Ammon's horn (tissue), 1 donor: ENCODE data around the gene UNC119B.

Experiments
- DNase-seq: peaks from one replicate; pipeline ENCODE4 v3.0.0-alpha.2; 2016; ENCODE audit warnings: low spot score

The UNC119B gene

DNA sequence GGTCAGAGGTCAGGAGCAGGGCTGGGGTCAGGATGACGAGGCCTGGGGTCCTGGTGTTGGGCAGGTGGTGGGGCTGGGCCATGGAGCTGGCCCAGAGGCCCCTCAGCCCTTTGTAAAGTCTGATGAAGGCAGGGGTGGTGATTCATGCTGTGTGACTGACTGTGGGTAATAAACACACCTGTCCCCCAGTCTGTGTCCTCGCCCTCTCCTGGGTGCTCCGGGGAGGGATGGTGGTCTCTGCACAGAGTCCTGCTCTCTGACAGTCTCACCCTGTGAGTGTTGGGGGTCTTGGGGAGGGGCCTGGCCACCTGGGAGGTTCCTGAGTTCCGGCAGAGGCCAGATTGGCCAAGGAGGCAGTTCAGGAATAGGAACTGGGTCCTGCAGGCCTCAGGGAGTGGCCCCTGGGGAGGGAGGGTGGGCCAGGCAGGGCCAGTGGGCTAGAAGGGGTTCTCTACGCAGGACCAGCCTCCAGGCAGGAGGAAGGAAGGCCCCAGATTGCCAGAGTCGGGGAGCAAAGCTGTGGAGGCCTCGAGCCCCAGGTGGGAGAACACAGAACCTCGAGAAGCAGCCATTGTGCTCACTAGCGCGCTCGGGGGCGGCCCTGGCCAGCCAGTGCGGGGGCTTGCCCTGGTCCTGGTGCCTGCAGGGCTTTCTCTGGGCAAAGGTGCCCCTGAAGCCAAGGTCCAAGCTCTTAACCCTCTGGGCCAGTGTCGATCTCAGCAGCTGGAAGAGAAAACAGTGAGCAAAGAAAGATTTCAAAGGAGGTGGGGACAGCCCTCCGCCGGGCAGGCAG, 29.8 kb downstream of the UNC119B start:
- no peak for DNase-seq

DNA sequence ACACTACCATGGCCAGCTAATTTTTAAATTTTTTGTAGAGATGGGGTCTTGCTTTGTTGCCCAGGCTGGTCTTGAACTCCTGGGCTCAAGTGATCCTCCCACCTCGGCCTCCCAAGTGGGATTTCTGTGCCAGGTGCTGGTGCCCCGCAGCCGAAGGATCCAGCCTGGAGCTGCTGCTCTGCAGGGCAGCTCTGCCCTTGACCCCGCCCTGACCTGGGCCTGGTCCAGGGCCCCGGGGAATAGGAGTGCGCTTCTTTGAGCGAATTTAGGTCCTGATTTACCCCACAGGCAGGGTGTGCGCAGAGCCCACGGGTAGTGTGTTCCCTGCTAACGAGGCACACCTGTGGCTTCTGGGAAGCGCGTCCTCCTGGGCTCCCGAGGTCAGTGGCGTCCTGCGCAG, 30.6 kb downstream of the UNC119B start:
- DNase-seq: no peak

DNA sequence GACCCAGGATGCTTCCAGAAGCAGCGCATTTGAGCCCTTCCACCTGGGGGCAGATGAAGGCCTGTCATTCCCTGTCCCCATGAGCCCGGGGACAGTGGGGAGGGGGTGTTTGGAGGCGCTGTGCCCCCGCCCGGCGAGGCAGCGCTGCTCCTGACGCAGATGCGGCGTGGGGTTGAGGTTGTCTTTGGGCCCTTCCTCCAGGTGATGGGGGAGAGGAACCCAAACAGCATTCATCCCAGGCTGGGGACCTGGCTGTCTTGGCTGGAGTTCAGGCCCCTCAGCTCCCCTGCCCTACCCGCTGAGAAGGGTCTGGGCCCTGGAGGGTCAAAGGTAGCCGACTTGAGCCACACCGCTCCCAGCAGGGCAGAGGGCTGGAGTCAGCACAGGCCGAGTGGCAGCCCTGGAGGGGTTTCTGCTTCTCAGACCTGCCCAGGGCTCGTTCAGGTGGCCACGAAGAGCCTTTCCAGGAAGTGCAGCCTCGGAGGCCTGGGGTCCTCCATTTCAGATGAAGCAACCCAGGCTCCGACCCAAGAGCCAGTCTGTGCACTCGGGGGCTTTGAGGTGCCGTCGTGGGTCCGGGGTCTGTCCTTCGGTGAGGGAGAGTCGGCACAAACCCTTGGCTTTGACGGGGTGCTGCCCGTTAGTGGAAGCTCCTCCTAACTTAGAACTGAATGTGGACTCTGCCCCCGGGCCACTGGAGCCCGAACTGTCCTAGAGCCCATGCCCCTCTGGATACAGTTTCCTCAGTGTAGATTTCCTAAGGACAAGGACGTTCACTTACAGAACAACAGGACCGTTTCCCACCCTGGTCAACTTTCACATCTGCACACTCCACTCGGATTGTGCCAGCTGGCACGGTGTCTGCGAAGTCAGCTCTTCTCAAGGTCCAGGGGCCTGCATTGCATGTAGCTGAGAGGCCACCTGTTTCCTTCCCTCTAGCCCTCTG, 31.5 kb downstream of the UNC119B start:
- DNase-seq: no peak

GRCh38 chr12:120744922-120745493, 34.8 kb downstream of the UNC119B start:
- DNase-seq: no peak

- DNase-seq: no peak
Observed at GRCh38 chr12:120748242-120748641, 38.0 kb downstream of the UNC119B start.

GRCh38 chr12:120749256-120749655, 39.0 kb downstream of the UNC119B start:
- no peak for DNase-seq

GRCh38 chr12:120750806-120751205, 40.5 kb downstream of the UNC119B start:
- no peak for DNase-seq

- no peak for DNase-seq
Observed at GRCh38 chr12:120751389-120751788, 41.1 kb downstream of the UNC119B start.

DNA sequence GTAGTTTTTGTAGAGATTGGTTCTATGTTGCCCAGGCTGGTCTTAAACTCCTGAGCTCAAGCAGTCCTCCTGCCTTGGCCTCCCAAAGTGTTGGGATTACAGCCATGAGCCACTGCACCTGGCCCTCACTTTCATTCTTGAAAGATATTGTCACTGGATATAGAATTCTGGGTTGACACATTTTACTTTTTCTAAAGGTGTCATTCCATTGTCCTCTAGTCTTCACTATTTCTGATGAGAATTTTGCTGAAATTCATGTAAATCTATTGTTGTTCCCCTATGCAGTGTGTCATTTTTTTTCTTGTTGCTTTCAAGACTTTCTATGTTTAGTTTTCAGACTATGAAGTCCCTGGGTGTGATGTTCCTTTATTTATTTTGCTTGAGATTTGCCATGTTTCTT, 44.5 kb downstream of the UNC119B start:
- DNase-seq: no peak

DNA sequence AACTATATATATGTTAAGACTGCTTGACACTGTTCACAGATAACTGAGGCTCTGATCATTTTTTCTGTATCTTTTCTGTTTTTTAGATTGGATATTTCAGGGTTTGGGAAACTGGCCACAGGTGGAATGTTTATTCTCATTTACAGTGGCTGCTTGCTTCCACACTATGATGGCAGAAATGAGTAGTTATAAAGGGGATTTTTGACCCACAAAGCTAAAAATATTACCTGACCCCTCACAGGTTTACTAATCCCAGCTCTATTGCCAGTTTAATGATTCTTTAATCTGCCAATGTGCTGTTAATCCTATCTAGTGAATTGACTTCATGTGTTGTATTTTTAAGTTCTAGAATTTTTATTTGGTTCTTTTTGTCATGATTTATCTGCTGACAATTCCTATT, 45.0 kb downstream of the UNC119B start:
- no peak for DNase-seq

DNA sequence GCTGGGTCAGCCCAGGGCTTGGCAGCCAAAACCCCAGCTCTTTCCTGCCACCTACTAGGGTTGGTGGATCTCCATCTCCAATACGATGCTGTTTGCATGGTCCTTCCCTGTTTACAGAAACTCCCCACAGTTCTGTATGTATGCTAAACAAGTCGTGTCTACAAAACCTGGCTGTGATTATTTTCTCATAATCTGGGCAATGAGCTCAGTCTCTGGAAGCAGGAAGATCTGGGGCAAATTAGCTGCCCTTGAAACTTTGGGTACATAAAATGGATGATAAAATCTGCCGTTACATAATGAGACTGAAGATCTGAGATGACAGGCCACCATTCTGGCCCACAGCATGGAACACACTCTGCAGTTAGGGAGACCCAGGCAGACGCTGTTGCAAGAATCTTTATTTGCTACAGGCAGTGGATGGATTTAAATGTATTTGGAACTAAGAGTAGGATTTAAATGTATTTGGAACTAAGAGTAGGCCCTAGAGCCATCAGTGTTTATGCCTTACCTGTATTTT, 47.0 kb downstream of the UNC119B start:
- DNase-seq: no peak

- no peak for DNase-seq
Observed at GRCh38 chr12:120757949-120758348, 47.7 kb downstream of the UNC119B start.

- DNase-seq: no peak
Observed at GRCh38 chr12:120758798-120759590, 48.7 kb downstream of the UNC119B start.

GRCh38 chr12:120759591-120760348, 49.5 kb downstream of the UNC119B start:
- no peak for DNase-seq

DNA sequence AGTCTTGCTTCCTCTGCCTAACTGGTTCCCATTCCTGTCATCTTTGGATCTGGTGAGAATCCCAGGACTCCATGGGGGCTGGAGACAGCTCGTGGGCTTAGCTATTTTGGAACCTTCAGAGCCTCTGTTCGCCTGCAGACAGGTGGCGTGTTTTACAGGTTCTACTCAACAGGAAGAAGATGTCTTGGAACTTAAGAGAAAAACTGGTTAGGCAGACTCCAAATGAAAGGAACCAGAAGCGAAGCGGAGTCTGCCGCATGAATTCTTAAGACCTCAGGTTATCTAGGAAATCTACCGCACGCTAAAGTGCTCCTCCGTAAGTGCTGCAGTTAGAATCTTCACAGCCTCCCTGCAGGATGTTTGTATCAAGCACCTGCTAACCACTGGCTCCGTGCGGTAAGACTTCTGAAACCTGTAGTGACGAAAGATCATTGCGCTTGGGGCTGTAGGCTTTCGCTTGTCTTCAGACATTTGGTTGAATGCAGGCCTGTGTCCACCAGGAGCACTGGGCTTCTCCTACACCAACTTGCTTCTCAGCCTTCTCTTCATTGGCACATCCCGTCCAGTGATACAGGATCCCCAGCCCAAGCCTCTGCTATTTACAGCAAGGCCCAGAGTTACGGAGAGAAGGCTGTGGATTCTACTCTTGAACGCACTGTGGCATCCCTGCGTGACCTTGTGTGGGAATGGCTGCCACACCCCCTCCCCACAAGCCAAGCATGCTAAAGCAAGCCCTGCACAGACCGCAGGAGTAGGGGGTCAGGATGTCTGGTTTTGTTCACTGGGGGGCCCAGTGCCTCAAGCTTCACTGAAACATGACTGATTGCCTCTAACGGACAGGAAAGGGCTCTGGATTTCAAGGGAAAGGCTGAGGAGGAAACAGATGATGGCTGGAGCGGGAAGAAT, 50.3 kb downstream of the UNC119B start:
- DNase-seq: no peak

DNA sequence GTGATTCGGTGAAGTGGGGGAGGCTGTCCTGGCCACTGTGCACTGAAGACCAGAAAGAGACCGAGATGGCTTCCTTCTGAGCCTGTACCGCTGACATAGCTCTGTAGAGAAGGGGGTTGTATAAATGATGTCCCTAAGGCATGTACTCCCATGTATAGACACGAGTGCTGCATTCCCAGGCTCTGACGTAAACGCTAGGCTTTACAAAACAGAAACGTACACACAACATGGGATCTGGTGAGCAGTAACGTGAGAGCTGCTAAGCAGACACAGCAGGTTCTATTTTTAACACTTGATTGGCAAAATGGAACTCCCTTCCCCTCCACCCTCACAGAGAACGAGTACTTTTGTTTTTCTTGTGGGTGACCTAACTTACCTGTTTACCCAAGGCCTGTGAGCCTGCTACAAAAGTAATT, 51.3 kb downstream of the UNC119B start:
- DNase-seq: no peak

DNA sequence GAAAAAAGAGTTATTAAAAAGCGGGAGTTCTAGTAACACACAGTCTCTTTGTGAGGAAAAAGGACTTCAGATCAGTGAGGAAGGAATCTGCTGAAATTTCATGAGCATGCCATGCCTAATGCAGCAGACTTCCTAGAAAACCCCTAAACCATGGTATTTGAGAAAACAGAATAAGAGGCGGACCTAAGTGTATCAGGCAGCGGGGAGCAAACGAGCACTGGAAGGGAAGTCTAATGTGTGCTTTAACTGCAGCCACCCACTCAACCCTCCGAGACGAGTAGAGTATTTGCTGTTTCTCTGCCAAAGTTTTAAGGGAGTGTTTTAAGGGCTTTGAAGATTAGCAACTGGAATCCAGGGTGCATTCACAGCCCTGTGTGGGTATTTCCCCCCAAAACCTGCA, 51.8 kb downstream of the UNC119B start:
- no peak for DNase-seq

GRCh38 chr12:120763250-120763649, 53.0 kb downstream of the UNC119B start:
- DNase-seq: no peak

DNA sequence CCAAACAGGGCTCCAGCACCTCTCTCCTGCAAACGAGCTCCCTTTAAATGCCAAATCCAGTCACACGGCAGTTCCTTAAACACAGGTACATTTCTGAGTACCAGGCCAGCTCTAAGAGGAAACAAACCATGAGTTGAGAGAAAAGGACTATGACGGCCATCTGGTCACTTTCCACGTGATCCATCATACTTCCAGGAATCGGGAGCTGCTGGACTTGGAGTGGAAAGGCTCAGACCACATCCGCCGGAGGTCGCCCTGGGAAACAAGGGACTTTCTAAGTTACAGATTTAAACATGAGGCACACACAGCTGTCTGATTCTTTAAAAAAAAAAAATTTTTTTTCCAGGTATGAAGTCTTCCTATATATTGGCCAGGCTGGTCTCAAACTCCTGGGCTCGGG, 54.6 kb downstream of the UNC119B start:
- no peak for DNase-seq

GRCh38 chr12:120766566-120766965, 56.3 kb downstream of the UNC119B start:
- no peak for DNase-seq
